Hematopoietic multipotent progenitor cell treated with erythropoietin and hydrocortisone succinate and interleukin-3 and kit ligand, for 6 days (in vitro differentiated cells): ENCODE data around the gene LCMT2.

Source experiments
- DNase-seq: peaks from one replicate; pipeline ENCODE4 v3.0.0-alpha.2; 2015

The LCMT2 gene, protein sequence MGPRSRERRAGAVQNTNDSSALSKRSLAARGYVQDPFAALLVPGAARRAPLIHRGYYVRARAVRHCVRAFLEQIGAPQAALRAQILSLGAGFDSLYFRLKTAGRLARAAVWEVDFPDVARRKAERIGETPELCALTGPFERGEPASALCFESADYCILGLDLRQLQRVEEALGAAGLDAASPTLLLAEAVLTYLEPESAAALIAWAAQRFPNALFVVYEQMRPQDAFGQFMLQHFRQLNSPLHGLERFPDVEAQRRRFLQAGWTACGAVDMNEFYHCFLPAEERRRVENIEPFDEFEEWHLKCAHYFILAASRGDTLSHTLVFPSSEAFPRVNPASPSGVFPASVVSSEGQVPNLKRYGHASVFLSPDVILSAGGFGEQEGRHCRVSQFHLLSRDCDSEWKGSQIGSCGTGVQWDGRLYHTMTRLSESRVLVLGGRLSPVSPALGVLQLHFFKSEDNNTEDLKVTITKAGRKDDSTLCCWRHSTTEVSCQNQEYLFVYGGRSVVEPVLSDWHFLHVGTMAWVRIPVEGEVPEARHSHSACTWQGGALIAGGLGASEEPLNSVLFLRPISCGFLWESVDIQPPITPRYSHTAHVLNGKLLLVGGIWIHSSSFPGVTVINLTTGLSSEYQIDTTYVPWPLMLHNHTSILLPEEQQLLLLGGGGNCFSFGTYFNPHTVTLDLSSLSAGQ

DNA sequence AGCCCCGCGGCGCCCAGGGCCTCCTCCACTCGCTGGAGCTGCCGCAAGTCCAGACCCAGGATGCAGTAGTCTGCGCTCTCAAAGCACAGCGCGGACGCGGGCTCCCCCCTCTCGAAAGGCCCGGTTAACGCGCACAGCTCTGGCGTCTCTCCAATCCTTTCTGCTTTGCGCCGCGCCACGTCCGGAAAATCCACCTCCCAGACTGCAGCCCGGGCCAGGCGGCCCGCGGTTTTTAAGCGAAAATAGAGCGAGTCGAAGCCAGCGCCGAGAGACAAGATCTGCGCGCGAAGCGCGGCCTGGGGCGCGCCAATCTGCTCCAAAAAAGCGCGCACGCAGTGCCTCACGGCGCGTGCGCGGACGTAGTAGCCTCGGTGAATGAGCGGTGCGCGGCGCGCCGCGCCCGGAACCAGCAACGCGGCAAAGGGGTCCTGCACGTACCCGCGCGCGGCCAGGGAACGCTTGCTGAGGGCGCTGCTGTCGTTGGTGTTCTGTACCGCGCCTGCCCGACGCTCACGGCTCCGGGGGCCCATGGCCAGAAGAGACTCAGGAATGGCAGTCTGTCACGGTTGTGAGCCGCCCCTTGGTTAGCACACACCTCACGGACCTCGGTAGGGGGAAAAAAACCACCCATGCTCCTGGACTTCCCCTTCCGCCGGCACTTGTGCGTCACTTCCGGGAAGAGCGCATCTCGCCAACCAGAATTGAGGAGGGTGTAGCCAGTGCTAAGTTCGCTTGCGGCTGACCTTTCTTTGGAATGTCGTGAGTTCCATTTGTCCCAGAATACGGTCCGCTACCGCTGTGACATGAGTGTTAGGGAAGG, at the start of gene LCMT2:
Gene LCMT2 (minus strand): TSS at position 614 of the 820 bp plus-strand sequence. CDS start 84 bp downstream, at position 530.
- peak; percentile 96 for DNase-seq

DNA sequence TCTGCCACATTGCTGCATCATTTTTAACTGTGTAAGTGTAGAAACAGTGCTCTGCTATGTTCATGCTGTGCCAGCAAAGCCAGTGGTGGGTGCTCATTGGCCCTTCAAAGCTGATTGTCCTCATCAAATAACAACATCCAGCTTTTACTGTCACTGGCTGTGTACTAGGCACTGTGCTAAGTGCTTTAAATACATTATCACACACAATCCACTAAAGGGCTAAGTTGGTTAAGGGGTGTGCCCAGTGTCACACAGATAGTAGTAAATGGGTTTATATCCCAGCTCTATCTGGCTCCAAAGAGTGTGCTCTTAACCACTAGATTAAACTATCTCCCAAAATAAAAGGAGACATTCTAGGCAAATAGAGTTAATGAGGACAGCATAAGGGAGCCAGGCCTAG, 48.2 kb upstream of the LCMT2 start:
- peak; percentile 72 for DNase-seq

DNA sequence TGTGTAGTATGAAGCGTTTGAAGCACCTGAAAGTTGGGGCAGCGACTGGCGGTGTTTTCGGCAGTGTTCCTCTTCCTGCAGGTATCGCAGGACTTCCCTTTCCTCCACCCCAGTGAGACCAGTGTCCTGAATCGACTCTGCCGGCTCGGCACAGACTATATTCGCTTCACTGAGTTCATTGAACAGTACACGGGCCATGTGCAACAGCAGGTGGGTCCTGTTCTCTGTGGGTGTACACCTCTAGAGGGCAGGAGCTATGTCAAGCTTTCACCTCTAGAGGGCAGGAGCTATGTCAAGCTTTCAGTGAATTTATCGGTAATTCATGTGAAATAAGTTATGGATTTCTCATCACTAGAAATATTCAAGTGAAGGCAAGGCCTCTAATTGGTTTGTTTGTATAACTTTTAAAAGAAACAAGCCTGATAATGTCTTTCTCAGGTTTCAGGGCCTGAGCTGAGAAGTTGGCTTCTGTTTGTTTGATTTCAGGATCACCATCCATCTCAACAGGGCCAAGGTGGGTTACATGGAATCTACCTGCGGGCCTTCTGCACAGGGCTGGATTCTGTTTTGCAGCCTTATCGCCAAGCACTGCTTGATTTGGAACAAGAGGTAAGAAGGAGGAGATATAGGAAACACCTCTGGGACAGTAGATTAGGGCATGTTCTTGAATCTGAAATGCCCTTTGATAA, 45.8 kb upstream of the LCMT2 start:
- peak; percentile 78 for DNase-seq

DNA sequence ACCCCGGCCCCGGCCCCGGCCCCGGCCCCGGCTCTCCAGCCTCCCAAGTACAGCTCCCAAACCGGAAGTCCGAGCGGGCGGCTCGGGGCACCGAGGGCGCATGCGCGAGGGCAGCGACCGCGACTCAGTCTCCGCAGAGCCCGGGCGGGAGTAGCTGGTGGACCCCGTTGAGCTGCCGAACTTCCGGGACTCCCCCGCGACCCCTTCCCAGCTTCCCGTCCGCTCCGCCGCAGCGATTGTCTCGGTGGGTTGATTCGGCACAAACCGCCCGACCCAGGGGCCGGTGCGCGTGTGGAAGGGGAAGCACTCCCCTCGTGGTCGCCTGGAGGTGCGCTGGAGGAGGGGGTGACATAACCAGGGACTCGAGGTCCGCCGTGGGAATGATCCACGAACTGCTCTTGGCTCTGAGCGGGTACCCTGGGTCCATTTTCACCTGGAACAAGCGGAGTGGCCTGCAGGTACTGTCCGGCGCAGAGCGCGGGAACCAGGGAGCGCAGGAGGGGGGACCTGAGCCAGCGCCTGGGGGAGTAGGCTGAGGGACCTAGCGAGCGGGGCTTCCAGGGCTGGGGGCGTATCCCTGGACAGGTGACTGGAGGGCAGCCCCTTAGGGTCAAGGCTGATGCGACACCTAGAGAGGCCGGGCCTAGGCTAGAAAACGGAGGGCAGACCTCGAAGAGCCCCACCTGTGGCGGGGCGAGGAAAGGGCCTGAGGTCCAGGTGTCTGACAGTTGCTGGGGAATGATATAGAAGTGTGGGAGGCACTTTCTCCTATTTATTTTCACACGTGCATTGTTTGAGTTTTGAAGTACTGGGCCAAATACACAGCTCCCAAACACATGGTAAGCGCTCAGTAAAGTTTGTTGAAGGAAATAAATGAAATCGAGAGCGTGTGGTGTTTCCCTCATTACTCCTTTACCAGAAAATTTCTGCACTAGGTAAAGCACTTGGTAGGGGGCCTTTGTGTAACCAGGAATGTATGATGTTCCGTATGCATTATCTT, 40.9 kb upstream of the LCMT2 start, which contains the start of the genes TUBGCP4 and ZSCAN29:
Gene TUBGCP4 (plus strand): TSS at position 127 of the 1,000 bp plus-strand sequence. CDS start 254 bp downstream, at position 381.
Gene ZSCAN29 (minus strand): TSS at position 69 of the 1,000 bp plus-strand sequence. CDS start 1,130 bp downstream, outside the sequence.
- peak; percentile 91 for DNase-seq

DNA sequence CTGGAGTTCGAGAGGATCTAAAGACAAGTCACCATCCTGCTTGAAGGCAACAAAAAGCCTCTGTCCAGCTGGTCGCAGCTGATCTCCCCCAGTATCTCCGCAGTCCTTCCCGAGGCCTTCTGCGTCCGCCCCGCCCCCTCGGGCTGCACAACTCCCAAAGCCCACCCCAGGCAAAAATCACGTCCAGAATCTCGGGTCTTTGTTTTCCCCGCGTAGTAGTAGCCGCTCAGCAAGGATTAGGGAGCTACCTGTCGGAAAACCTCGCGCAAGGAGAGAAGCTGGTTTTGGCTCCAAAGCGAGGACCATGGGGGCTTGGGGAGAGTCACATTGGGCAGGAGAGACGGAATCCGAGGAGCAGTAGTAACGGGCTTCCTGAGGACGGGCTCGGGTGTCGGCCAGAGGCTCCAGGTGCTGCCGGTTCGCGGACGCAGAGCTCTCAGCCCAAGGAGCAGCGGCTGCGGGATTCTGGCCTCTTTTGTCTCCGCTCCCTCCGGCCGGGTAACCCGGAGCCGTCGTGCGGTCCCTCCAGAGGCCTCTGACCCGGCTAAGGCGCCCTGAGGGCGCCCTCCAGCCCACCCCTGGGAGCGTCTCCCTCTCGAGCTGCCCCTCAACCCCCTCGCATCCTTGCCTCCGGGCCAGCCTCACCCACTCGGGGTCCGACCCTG, 40.1 kb upstream of the LCMT2 start:
- DNase-seq = peak; percentile 45

DNA sequence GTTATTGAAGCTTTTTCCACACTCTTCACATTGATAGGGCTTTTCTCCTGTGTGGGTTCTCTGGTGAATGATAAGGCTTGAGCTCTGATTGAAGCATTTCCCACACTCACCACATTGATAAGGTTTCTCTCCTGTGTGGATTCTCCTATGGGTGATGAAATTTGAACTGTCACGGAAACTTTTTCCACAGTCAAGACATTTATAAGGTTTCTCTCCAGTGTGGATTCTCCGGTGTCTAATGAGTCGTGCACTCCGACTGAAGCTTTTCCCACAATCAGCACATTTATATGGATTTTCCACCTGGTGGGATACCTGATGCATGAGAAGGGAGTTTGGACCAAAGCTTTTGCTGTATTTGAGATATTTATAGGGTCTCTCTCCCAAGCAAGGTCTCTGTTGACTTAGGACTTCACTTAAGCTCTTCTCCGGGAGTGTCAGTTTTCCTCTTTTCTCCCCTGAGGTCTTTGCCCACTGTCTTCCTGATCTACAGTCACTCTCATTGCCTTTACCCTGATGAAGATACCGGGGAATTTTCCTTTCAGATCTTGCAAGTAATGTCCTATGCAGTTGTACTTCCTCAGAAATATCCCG, 31.0 kb upstream of the LCMT2 start:
- DNase-seq = no peak

DNA sequence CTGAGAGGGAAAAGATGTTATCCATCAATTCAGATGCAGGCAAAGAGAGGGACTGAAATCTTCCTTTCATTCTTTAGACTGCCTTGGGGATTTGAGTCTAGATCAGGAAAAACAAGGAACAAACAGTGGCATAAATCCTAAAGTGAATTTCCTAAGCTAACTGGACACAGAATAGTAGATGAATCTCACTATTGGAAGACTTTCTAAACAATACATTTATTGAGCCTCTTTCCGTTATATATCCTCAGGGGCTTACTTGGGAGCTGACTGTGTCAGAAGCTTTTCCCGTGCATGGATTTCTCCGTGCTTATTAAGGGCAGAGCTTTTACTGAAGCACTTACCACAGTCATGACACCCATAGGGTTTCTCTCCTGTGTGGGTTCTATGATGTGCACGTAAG, 30.4 kb upstream of the LCMT2 start:
- no peak for DNase-seq

DNA sequence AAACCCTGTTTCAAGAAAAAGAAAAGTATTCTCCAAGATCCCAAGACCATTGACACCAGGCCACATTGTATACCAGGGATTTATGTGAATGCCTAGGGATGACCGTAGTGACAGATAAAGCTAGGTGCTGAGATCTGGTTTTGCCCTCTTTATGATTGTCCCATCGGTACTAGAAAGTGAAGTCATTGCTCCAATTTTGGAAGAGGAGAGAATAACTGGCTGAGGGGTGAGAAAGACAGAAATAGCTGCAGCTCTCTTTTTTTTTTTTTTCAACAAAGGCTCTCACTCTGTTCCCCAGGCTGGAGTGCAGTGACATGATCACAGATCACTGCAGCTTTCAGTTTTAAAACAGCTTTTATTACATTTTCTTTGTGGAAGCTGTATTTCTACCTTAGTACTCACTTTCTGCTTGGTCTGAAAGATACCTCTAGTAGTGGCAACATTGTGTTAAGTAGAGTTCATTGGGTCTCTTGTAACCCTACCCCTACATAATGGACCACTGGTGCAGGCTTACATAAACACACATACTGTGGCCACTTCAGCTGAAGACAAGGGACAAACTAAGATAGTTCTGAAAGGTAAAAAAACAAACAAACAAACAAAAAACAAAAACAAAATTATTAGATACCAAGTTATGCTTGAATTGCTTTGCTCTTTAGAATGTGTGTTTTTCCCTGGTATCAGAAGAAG, 22.5 kb upstream of the LCMT2 start:
- no peak for DNase-seq

DNA sequence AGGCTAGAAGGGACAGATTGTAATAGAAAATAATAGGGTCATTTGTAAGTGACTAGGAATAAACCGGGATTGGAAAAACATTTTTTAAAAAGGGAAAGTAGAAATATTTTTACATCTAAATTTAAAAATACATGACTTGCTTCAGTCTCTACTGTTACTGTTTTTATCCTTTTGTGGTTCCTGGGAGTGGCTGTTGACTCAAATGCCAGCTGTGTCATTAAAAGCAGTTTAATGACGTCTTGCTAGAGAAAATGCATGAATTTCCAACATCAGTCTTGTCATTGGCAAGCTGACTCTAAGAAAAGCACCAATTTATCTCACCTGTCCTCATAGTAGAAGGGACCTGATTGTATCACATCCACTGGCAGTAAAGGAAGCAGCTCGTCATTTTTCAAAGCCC, 16.7 kb upstream of the LCMT2 start:
- no peak for DNase-seq

DNA sequence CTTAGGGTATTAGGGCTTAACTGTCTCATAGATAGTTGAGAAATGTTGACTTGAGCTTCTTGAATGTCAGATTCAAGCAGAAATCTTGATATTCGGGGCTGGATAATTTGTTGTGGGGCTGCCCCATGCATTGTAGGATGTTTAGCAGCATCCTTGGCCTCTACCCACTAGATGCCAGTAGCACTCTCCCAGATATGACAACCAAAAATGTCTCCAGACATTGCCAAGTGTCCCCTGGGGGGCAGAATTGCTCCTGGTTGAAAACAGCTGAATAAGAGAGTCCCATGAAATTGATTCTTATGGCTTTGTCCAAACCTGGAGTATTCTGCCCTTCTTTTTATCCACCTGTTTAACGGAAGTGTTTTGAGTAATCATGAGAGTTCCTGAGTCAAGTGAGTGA, 15.9 kb upstream of the LCMT2 start:
- DNase-seq = peak; percentile 37

DNA sequence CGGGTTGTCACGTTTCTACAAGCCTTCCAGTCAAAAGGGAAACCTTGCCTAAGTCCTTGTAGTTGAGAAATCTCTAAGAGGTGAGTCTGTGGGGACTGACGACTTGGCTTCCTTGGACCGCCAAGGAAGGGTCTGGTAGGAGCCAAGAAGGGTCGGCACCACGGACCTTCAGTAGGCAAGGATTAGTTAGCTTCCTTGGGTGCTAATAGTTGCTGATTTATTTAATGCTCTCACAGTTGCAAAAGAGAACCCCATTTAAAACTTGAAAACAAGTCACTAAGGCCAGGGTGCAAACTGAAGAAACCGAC, 361 bp upstream of the LCMT2 start:
- DNase-seq = no peak

DNA sequence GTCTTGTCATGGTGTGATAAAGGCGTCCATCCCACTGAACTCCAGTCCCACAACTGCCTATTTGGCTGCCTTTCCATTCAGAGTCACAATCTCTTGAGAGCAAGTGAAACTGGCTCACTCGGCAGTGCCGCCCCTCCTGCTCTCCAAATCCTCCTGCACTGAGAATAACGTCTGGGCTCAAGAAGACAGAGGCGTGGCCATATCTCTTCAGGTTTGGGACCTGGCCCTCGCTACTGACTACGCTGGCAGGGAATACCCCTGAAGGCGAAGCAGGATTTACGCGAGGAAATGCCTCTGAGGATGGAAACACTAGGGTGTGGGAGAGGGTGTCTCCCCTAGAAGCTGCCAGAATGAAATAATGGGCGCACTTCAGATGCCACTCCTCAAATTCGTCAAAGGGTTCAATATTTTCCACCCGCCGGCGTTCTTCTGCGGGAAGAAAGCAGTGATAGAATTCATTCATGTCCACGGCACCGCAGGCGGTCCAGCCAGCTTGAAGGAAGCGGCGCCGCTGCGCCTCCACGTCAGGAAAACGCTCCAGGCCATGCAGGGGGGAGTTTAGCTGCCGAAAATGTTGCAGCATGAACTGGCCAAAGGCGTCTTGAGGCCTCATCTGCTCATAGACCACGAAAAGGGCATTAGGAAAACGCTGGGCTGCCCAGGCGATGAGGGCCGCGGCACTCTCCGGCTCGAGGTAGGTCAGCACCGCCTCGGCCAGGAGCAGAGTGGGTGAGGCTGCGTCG, 985 bp downstream of the LCMT2 start:
- DNase-seq = peak; percentile 59

DNA sequence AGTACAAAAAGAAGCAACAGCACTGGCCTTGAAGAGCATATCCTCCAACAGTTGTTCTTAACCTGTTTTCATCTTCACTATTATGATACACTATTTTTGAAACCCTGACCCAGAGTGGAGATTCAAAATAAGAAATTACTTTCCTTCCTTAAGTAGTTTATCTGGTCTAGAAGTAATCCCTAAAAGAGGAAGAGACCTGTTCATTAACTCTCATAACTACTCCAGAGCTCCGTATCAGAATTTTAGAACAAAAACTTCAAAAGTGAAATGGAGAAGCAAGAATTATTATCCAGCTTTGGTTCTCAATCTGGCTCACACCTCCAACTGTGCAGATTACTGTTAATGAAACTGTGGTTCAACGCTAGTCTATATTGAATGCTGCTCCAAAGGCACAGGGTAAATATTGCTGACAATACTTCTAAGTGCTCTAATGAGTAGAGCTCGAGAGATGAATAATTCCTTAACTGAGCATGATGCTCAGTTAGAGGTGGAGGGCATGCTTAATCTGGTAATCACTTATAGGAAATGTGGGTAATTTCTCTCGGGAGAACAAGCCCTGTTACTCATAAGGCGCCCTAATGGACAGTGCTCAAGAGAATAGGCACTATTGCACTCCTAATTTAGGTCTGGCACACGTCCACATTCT, 5.2 kb downstream of the LCMT2 start:
- DNase-seq = no peak

DNA sequence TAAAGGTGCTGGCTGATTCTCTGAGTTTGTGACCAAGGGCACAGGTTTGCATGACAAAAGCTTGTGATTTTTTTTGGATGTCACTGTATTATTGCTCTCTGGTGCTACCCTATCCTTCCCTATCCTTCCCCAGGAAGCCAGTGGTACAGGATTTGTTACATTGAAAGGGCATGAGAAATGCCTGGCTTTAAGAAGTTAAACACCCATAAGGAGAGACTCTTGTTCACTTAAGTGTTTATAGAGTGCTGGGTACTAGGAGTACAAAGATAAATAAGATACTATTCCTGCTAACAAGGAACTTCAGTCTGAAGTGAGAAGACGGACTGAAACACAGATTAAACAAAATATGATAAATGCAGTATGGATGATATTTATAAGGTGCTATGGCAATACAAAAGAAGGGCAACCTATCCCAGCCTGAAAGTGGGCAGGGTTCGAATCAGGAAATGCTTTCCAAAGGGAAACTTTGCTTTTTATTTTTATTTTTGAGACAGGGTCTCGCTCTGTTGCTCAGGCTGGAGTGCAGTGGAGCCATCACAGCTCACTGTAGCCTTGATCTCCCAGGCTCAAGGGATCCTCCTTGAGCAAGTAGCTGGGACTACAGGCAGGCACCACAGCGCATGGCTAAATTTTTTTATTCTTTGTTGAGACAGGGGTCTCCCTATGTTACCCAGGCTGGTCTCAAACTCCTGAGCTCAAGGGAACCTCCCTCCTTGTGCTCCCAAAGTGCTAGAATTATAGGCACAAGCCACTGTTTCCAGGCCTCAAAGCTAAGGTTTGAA, 11.2 kb downstream of the LCMT2 start:
- DNase-seq = no peak

DNA sequence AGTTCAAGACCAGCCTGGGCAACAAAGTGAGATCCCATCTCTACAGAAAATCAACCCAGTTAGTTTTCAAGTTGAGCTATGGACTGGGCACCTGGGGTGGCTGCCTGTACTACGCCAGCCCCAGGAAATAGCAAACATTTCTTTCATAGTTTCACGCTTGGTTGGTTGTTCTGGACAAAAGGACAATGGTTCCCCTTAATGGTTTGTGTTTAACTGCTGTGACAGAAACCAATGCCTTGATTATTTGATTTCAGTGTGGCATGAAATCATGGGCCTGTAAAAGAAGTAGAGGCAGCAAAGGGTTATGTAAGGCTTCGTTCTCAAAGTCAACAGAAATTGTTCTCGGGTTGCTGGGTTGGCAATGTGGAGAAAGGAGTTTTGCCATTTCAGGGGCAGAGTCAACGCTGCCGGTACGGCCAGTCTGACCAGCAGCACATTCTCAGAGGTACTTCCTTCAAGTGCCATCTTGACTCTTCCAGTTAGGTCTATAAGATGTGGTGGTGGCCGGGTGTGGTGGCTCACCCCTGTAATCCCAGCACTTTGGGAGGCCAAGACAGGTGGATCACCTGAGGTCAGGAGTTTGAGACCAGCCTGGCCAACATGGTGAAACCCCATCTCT, 12.7 kb downstream of the LCMT2 start:
- DNase-seq = no peak

DNA sequence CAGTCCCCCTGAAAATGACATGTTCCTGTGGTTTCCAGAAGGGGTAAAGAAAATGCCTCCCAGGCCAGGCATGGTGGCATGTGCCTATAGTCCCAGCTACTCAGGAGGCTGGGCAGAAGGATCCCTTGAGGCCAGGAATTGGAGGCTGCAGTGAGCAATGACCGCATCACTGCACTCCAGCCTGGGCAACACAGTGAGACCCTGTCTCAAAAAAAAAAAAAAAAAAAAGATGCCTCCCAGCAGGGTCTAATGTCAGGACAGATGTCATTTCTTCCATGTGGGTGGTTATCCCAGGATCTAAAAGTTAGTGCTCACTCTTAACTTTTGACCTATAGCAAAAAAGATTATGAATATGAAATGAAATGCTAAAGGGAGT, 13.4 kb downstream of the LCMT2 start:
- DNase-seq = no peak
